ENCODE measurements around the gene PEMT. TPM values are rescaled to one million over a fixed set of nuclear protein-coding genes. Genes with fewer than 3 reads are reported as not detected.

The PEMT gene
- total RNA-seq, 1 experiment from 2014 or later, result 27.0 TPM

GRCh38 chr17:17492085-17492484, 99.4 kb downstream of the PEMT start:
- ChIA-PET POLR2A (no interaction called here), CTCF (no interaction called here)
- no peak for ATAC-seq
- in situ Hi-C loops (cut with HindIII; ENCODE audit: low pct_unique_long_range_greater_than_20kb, low sequenced_read_pairs), result no loop called here
- Histone ChIP-seq H3K27ac (ENCODE audit: low read length) (no peak overlapping the region), H3K9me3 (ENCODE audit: control insufficient read depth, insufficient read depth, low read depth, low read length) (no peaks in the 10 kb centered on the region), H3K27me3 (ENCODE audit: control insufficient read depth, insufficient read depth, low read length) (no peaks in the 10 kb centered on the region), H3K4me1 (ENCODE audit: control insufficient read depth, insufficient read depth, low read length) (peaks cover 3% of the 10 kb centered on the region), H3K4me3 (ENCODE audit: low read depth in 2 of 2, low read length in 2 of 2) (no peak overlapping the region), H3K36me3 (ENCODE audit: control insufficient read depth, insufficient read depth, low read length) (0 out of 2 replicates have a peak, but pooled peaks cover 2% of the 10 kb centered on the region)
- no peak for TF ChIP-seq SIN3A (IDR thresholded peaks at IDR 0.05; ENCODE audit: borderline replicate concordance, insufficient read depth, low read depth, low read length)
- TF ChIP-seq REST (IDR thresholded peaks at IDR 0.05; ENCODE audit: insufficient read depth in 1 of 2, low read depth in 2 of 2, low read length in 1 of 2), result no peak
- TF ChIP-seq TCF7L2 (IDR thresholded peaks at IDR 0.05; ENCODE audit: low read depth, low read length), result no peak
- TF ChIP-seq POLR2AphosphoS5 (IDR thresholded peaks at IDR 0.05; ENCODE audit: low read depth, low read length), result no peak
- TF ChIP-seq CTCF (IDR thresholded peaks at IDR 0.05), result no peak
- BruUV-seq (replicated peaks), result no TSS peak
- no peak for DNase-seq (ENCODE audit: low read depth, low spot score)
- intact Hi-C loops (cut with micrococcal nuclease; ENCODE audit: unreplicated experiment), result no loop called here

GRCh38 chr17:17491546-17491988, 99.9 kb downstream of the PEMT start:
- Histone ChIP-seq H3K4me1 (ENCODE audit: control insufficient read depth, insufficient read depth, low read length) (peaks cover 3% of the 10 kb centered on the region), H3K36me3 (ENCODE audit: control insufficient read depth, insufficient read depth, low read length) (0 out of 2 replicates have a peak, but pooled peaks cover 2% of the 10 kb centered on the region), H3K9me3 (ENCODE audit: control insufficient read depth, insufficient read depth, low read depth, low read length) (no peaks in the 10 kb centered on the region), H3K27ac (ENCODE audit: low read length) (no peak overlapping the region), H3K27me3 (ENCODE audit: control insufficient read depth, insufficient read depth, low read length) (no peaks in the 10 kb centered on the region), H3K4me3 (ENCODE audit: low read depth in 2 of 2, low read length in 2 of 2) (no peak overlapping the region)
- CTCF ChIA-PET, result no interaction called here
- TF ChIP-seq CTCF (IDR thresholded peaks at IDR 0.05) (no peak), TCF7L2 (IDR thresholded peaks at IDR 0.05; ENCODE audit: low read depth, low read length) (no peak), REST (IDR thresholded peaks at IDR 0.05; ENCODE audit: insufficient read depth in 1 of 2, low read depth in 2 of 2, low read length in 1 of 2) (no peak), POLR2AphosphoS5 (IDR thresholded peaks at IDR 0.05; ENCODE audit: low read depth, low read length) (no peak), SIN3A (IDR thresholded peaks at IDR 0.05; ENCODE audit: borderline replicate concordance, insufficient read depth, low read depth, low read length) (no peak)
- intact Hi-C loops (cut with micrococcal nuclease; ENCODE audit: unreplicated experiment), result no loop called here
- DNase-seq (ENCODE audit: low read depth, low spot score) (no peak), ATAC-seq (no peak)
- BruUV-seq (replicated peaks), result no TSS peak
- POLR2A ChIA-PET, result no interaction called here
- in situ Hi-C loops (cut with HindIII; ENCODE audit: low pct_unique_long_range_greater_than_20kb, low sequenced_read_pairs), result no loop called here

Measured in Panc1 (cell line).